GM23248 (cell line): Measurements from ENCODE around the gene CD86. TPM values are rescaled to one million over a fixed set of nuclear protein-coding genes. Genes with fewer than 3 reads are reported as not detected.

ENCODE experiments used
- DNase-seq: peaks from one replicate; pipeline ENCODE4 v3.0.0-alpha.2; 2015
- H2AFZ ChIP-seq: fragments of 200-600 bp; sonication (generic); 2 replicates; pipeline ENCODE4 v1.6.1; 2016; ENCODE audit warnings: antibody characterized with exemption
- H3F3A ChIP-seq: fragments of 200-600 bp; sonication (generic); 2 replicates; pipeline ENCODE4 v1.6.1; 2016; ENCODE audit warnings: mild to moderate bottlenecking, antibody characterized with exemption, mixed run types; ENCODE audit not compliant: insufficient read depth
- H3K27ac ChIP-seq: fragments of 200-600 bp; sonication (generic); 2 replicates; pipeline ENCODE4 v1.5.1; 2016; ENCODE audit warnings: mild to moderate bottlenecking
- H3K27me3 ChIP-seq: fragments of 200-600 bp; sonication (generic); replicated peaks from 2 replicates; pipeline ENCODE4 v1.6.1; 2016; ENCODE audit warnings: mild to moderate bottlenecking; ENCODE audit not compliant: insufficient read depth
- H3K36me3 ChIP-seq: fragments of 200-600 bp; sonication (generic); 2 replicates; pipeline ENCODE4 v1.6.1; 2016; ENCODE audit warnings: low read depth, mild to moderate bottlenecking
- H3K4me1 ChIP-seq: fragments of 200-600 bp; sonication (generic); 2 replicates; pipeline ENCODE4 v1.6.1; 2016; ENCODE audit warnings: mild to moderate bottlenecking; ENCODE audit not compliant: insufficient read depth
- H3K4me2 ChIP-seq: fragments of 200-600 bp; sonication (generic); one replicate; pipeline ENCODE4 v1.6.1; 2016; ENCODE audit warnings: mild to moderate bottlenecking; ENCODE audit not compliant: unreplicated experiment
- H3K4me3 ChIP-seq: fragments of 200-600 bp; sonication (generic); 2 replicates; pipeline ENCODE4 v1.5.1; 2016; ENCODE audit warnings: mild to moderate bottlenecking
- H3K79me2 ChIP-seq: fragments of 200-600 bp; sonication (generic); 2 replicates; pipeline ENCODE4 v1.6.1; 2016; ENCODE audit warnings: mild to moderate bottlenecking; ENCODE audit not compliant: insufficient read depth
- H3K9ac ChIP-seq: fragments of 200-600 bp; sonication (generic); 2 replicates; pipeline ENCODE4 v1.6.1; 2016; ENCODE audit warnings: mild to moderate bottlenecking
- H3K9me2 ChIP-seq: fragments of 200-600 bp; sonication (generic); 2 replicates; pipeline ENCODE4 v1.6.1; 2016; ENCODE audit warnings: mixed run types, mild to moderate bottlenecking, moderate library complexity; ENCODE audit not compliant: insufficient read depth
- H3K9me3 ChIP-seq: fragments of 200-600 bp; sonication (generic); one replicate; pipeline ENCODE4 v1.6.1; 2017; ENCODE audit warnings: low read depth
- H4K20me1 ChIP-seq: fragments of 200-600 bp; sonication (generic); 2 replicates; pipeline ENCODE4 v1.6.0; 2016; ENCODE audit not compliant: insufficient read depth
- EZH2 ChIP-seq: fragments of 200-600 bp; sonication (generic); IDR thresholded peaks from 2 replicates; pipeline ENCODE4 v1.6.1; 2018; ENCODE audit warnings: antibody characterized with exemption, mild to moderate bottlenecking; ENCODE audit not compliant: insufficient read depth, poor library complexity, severe bottlenecking
- EZH2phosphoT487 ChIP-seq: fragments of 200-600 bp; sonication (generic); IDR thresholded peaks from 2 replicates; pipeline ENCODE4 v1.6.1; 2018; ENCODE audit warnings: antibody characterized with exemption, moderate library complexity, mild to moderate bottlenecking, low read depth; ENCODE audit not compliant: insufficient read depth
- WGBS, 2 experiments: methylation state at CpG; one replicate each; pipeline ENCODE4 v1.1.6; 2015 to 2017; ENCODE audit warnings: low lambda C conversion rate in 2 of 2, low coverage in 1 of 2; ENCODE audit errors: missing lambda C conversion rate in 2 of 2; 5-methylcytosine and 5-hydroxymethylcytosine counted together
- in situ Hi-C: fragments of 300-500 bp; cut with MboI; formaldehyde crosslinking; loops from 2 replicates; pipeline ENCODE4 v1.15.0; 2020
- polyA plus RNA-seq: library from polyadenylated mRNA; unstranded; fragments of >200 nt; fragmentation: Nextera tagmentation; extraction: Ambion mirVana; gene quantifications from 2 replicates; pipeline ENCODE4 v1.2.1, GENCODE V29; 2016
- total RNA-seq: library from RNA; depleted of rRNA; stranded (reverse); fragments of >200 nt; shearing (Covaris generic); gene quantifications from 2 replicates; pipeline ENCODE4 v1.2.3, GENCODE V29; 2014

The CD86 gene
- total and polyA plus RNA-seq, 2 experiments from 2014 or later: not detected

GRCh38 chr3:122012821-122013220 is 42.3 kb upstream of the CD86 start:
- Histone ChIP-seq H3K79me2 (no peaks in the 10 kb centered on the region), H3F3A (no peaks in the 10 kb centered on the region), H3K9me2 (no peaks in the 10 kb centered on the region), H2AFZ (no peak overlapping the region), H4K20me1 (no peaks in the 10 kb centered on the region), H3K9ac (no peak overlapping the region), H3K36me3 (no peaks in the 10 kb centered on the region), H3K9me3 (no peaks in the 10 kb centered on the region), H3K4me1 (no peaks in the 10 kb centered on the region), H3K4me2 (no peak overlapping the region), H3K27me3 (no peaks in the 10 kb centered on the region), H3K4me3 (no peak overlapping the region), H3K27ac (no peak overlapping the region)
- DNase-seq: no peak
- TF ChIP-seq EZH2phosphoT487 (no peak), EZH2 (no peak)
- 3 to 42% methylated on average over 1 of the region's 1 CpG for WGBS, 2 experiments
- in situ Hi-C loops: no loop called here

GRCh38 chr3:122013448-122013925 is 41.7 kb upstream of the CD86 start:
- Histone ChIP-seq H3K4me3 (no peak overlapping the region), H3K9ac (no peak overlapping the region)

GRCh38 chr3:122014741-122015140 is 40.4 kb upstream of the CD86 start:
- no peaks in the 10 kb centered on the region for H3K9me2 ChIP-seq

More at GRCh38 chr3:122013448-122013925, 41.7 kb upstream of the CD86 start:
- H3K79me2 ChIP-seq: no peaks in the 10 kb centered on the region
- in situ Hi-C loops: no loop called here
- H3K36me3 ChIP-seq: no peaks in the 10 kb centered on the region
- no peaks in the 10 kb centered on the region for H3K4me1 ChIP-seq
- no peaks in the 10 kb centered on the region for H3K27me3 ChIP-seq
- H4K20me1 ChIP-seq: no peaks in the 10 kb centered on the region
- no peak overlapping the region for H2AFZ ChIP-seq
- no peak for DNase-seq
- TF ChIP-seq EZH2: no peak
- no peak for TF ChIP-seq EZH2phosphoT487
- H3K27ac ChIP-seq: no peak overlapping the region
- WGBS, 2 experiments: 37 to 43% methylated on average over 5 of the region's 5 CpGs
- no peaks in the 10 kb centered on the region for H3K9me2 ChIP-seq
- no peak overlapping the region for H3K4me2 ChIP-seq
- no peaks in the 10 kb centered on the region for H3K9me3 ChIP-seq
- no peaks in the 10 kb centered on the region for H3F3A ChIP-seq

GRCh38 chr3:122019493-122019892 is 35.7 kb upstream of the CD86 start:
- Histone ChIP-seq H3K4me3 (no peak overlapping the region), H3K27ac (no peak overlapping the region), H3K79me2 (no peaks in the 10 kb centered on the region), H3K9me3 (no peaks in the 10 kb centered on the region), H3K4me1 (no peaks in the 10 kb centered on the region), H3K4me2 (no peak overlapping the region), H4K20me1 (no peaks in the 10 kb centered on the region), H2AFZ (no peak overlapping the region), H3F3A (no peaks in the 10 kb centered on the region), H3K9me2 (no peaks in the 10 kb centered on the region), H3K9ac (no peak overlapping the region), H3K36me3 (no peaks in the 10 kb centered on the region), H3K27me3 (peaks cover 19% of the 10 kb centered on the region)
- in situ Hi-C loops: no loop called here
- TF ChIP-seq EZH2phosphoT487 (no peak), EZH2 (no peak)
- DNase-seq: no peak

More at GRCh38 chr3:122014741-122015140, 40.4 kb upstream of the CD86 start:
- in situ Hi-C loops: no loop called here
- Histone ChIP-seq H3K27me3 (no peaks in the 10 kb centered on the region), H3F3A (no peaks in the 10 kb centered on the region), H3K9ac (no peak overlapping the region), H3K9me3 (no peaks in the 10 kb centered on the region), H3K4me3 (no peak overlapping the region), H3K4me1 (no peaks in the 10 kb centered on the region), H4K20me1 (no peaks in the 10 kb centered on the region), H2AFZ (no peak overlapping the region), H3K79me2 (no peaks in the 10 kb centered on the region), H3K36me3 (no peaks in the 10 kb centered on the region), H3K27ac (no peak overlapping the region), H3K4me2 (no peak overlapping the region)
- TF ChIP-seq EZH2: no peak
- TF ChIP-seq EZH2phosphoT487: no peak
- no peak for DNase-seq
- WGBS, 2 experiments: 17 to 18% methylated on average over 1 of the region's 1 CpG

GRCh38 chr3:122021037-122021436 is 34.1 kb upstream of the CD86 start:
- no peaks in the 10 kb centered on the region for H3K9me2 ChIP-seq
- H3K27me3 ChIP-seq: peaks cover 21% of the 10 kb centered on the region
- in situ Hi-C loops: no loop called here
- H3K36me3 ChIP-seq: no peaks in the 10 kb centered on the region
- H3F3A ChIP-seq: no peaks in the 10 kb centered on the region
- TF ChIP-seq EZH2phosphoT487 (no peak), EZH2 (no peak)
- H3K9ac ChIP-seq: no peak overlapping the region
- no peaks in the 10 kb centered on the region for H4K20me1 ChIP-seq
- H3K79me2 ChIP-seq: no peaks in the 10 kb centered on the region
- no peak overlapping the region for H3K4me3 ChIP-seq
- H3K4me1 ChIP-seq: no peaks in the 10 kb centered on the region
- DNase-seq: no peak
- H3K27ac ChIP-seq: no peak overlapping the region
- H3K4me2 ChIP-seq: no peak overlapping the region
- H2AFZ ChIP-seq: no peak overlapping the region
- no peaks in the 10 kb centered on the region for H3K9me3 ChIP-seq
- 28 to 43% methylated on average over 1 of the region's 1 CpG for WGBS, 2 experiments
